Kidney tubule cell (primary cell): ENCODE measurements around the gene ACAN.

Experiments used
- DNase-seq: peaks from one replicate; pipeline ENCODE4 v3.0.0-alpha.2; 2018; ENCODE audit warnings: low spot score

ACAN gene

DNA sequence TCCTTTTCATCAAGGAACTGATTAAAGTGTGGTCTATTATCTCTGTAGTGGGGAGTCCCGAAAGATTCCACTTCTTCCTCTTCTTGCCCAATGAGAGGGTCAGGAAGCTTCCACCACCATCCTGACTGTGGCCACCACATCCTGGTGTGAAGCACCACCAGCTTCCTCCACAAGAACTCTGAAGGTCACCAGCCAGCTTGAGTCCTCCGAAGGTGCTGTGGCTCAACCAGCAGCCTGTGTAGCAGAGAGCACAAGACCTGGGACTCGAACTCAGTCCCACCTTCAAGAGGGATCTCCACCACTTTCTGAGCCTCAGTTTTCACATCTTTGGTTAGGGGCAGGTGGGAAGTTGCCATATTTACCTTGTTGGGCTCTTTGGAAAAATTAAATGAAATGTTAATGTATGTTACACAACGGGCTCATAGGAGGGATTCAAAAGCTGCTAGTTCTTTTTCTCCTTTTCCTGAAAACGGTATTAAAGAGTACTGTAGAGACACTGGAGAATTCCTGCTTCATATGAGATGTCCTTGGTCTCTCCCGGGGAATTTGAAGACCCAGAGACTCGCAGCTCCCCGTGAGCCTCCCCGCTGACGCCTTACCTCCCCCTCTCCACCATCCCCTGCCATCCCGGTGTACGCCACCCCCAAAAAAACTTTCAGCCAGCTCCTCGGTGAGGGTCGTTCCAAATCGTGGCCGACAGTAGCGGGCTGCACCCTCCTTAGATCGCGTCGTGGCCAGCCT, 816 bp upstream of the ACAN start:
- DNase-seq: no peak

DNA sequence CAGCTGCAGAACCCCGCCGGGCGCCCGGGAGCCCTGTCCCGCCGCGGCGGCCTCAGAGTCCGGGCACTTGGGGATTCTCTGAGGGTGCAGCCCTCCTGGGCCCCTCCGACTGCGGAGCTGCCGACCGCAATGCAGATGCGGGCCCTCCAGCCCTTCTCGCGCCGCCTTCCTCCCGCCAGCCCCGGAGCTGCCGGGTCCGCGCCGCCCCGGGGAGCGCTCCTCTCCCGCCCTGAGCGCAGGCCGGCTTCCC, 320 bp upstream of the ACAN start:
- DNase-seq: no peak

DNA sequence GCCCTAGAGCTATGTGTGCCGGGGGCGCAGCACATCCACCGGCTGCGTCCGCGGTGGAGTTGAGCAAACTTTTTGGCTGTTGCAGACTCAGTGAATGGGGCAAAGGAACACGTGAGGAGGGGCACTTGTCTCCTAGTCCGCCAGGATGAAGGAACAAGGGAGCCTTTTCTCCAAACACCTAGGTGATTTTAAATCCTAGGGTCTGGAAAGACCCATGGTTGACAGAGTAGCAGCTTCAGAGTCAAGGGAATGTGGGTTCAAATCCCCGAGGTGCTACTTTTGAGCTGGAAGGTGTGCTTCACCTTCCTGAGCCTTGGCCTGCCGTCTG, 648 bp downstream of the ACAN start:
- DNase-seq: no peak

DNA sequence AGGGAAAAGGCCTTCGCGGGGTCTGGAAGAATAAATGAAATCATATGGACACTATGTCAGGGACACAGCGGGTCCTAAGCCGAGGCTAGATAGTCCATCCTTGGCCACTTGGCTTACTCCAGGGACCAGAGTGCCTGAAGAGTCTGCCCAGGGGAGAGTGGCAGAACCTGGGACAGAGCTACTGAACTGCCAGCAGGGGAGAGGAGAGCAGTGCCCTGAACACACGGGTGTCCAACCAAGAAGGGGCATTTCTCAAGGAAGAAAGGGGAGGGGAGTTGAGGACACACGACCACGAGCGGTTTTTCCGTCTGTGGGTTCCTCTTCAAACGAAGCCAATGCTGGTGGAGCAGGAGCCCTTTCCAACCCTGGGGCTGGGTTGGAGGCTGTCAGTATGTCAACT, 1.0 kb downstream of the ACAN start:
- no peak for DNase-seq

DNA sequence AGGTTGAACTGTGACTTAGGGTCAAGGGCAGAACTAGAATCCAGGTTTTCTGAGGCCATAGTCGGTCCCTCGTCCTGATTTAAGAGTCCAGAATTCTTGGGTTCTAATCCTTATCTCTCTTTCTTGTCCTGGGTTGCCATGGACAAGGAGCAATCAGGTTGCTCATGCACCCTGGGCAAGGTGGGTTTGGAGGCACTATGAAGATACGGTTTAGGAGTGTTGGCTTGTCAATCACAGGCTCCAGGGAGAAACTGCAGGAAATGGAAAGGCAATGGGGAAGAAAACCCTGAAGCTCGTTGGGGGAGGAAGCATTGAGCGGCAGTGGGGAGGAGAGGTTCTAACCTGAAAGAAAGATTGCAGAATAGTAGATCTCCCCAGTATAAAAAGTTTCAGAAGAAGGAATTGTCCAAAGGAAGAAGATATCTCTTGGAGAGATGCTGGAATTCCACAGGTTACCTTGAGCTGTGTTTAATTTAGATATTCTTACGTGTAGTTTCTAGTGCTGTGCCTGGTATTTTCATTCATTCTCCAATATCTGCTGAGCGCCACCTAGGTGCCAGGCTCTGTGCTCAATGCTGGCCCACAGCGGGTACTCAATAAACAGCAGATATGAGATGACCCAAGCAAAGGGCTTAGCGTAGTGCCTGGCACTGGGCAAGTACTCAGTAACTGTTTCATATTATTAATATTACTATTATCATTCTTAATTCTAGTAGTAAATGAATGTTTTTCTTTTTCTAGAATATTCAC, 2.0 kb downstream of the ACAN start:
- DNase-seq: no peak

DNA sequence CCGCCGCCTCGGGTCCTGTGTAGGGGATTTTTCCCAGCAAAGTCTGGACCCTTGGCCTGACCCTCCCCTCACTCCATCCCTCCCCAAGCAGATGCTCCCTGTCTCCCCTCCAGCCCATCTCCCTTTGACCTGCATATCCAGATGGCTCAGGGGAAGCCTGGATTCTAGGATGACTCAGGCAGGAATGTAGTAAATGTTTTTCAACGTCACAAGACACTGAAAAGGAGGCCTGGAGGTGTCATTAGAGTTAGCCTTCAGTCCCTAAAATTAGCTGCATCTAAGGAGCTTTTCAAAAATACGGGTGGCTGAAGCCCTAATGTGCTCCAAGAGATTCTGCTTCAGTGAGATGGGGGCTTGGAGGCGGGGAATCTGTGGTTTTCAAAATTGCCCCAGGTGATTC, 7.2 kb downstream of the ACAN start:
- DNase-seq: peak; percentile 20

DNA sequence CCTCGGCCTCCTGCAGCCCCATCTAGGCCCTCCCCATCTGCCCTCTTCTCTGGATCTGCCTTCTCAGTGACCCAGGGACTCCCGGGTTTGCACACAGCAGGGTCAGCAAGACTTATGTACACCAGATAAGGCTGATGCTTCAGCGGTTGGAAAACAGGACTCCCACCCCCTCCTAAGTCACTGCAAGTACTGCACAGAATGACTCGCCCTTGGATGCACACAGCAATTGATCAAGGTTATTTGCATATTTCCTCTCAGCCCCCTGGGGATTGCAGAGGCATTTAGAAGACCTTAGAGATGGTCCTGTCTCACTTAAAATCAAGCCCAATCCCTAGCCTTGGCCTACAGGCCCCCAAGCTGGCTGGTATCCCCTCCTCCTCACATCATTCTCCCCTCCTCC, 8.9 kb downstream of the ACAN start:
- DNase-seq: no peak

DNA sequence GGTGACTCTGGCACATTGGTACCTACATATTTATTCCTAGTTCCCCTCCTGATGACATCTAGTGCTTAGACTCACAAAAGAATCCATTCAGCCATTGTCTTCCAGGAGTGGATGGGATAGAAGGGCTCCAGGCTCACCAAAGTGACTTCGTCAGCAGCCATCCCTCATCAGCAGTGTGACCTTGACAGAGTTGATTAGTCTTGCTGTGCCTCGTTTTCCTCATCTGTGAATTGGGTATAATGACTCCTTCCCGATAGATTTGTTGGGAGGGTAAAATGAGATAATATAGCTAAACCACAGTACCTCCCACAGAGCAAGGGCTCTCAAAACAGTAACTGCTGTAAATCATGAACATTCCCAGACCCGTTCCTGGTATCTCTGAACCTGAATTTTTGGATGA, 10.7 kb downstream of the ACAN start:
- DNase-seq: no peak

DNA sequence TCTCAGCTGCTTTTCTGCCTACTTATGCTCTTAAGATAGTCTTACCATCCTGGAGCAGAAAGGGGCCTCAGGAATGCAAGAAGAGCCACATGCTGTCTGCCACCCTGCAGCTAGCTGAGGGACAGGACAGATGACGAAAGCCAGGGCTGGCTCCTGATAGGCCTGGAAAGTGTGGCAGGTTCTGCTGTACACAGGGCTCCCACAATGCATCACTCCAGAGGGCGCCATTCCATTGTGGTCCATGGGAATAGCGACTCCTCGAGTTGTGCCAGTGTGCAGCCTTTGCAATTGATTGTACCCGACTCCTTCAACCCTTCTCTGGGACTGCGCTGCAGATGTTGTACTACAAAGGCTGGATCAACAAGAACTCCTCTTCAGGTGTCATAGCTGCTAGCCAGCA, 11.2 kb downstream of the ACAN start:
- DNase-seq: no peak

DNA sequence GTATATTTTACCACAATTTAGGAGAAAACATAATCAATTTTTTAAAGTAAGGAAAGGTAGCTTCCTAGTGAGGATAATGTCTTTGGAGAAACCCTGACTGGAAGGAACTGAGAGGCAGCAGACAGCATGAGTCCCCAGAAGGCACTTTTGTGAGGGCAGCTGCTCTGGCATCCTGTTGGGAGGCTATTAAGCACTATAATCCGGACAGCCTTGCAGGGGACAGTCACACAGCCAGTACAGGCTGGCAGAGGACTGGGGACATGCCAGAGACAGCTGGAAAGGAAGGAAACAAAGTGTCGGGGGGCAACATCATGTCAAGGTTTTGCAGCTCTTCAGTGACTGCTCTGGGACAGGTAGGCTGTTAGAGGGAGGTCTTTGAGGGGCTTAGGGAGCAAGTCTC, 15.7 kb downstream of the ACAN start:
- no peak for DNase-seq

DNA sequence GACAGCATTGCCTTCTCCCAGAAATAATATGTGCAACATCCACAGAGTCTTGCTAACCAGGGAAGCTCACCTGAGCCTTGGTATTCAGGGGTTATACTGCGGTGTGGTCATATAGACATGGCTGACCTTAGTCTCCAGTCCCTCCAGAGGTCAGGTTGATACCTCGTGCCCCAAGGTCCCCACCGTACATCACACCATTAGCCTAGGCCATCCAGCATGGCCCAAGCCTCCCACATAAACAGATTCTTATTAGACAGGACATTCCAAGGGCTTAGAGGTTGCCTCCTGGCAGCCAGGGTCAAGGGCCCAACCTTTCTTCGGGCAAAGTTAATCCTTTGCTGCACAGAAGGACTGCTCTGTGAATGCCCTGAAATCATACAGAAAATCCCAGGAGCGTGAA, 18.8 kb downstream of the ACAN start:
- DNase-seq: no peak

DNA sequence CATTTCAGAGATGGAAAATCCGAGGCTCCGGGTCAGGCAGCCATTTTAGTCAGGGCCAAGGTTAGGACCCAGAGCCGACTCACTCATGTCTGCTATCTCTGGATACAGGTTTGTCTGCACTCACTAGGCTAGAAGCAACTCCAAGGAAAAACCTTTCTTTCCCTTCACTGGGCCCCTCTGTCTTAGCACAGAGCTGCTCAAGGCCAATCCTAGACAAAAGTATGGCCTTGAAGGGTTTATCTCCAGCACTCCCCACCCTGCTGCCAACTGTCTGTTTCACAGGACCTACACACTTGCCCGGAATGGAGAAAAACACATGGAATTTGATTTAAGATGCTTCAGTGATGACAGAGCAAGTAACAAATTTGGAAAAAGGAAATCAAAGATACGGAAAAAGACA, 25.6 kb downstream of the ACAN start:
- no peak for DNase-seq

DNA sequence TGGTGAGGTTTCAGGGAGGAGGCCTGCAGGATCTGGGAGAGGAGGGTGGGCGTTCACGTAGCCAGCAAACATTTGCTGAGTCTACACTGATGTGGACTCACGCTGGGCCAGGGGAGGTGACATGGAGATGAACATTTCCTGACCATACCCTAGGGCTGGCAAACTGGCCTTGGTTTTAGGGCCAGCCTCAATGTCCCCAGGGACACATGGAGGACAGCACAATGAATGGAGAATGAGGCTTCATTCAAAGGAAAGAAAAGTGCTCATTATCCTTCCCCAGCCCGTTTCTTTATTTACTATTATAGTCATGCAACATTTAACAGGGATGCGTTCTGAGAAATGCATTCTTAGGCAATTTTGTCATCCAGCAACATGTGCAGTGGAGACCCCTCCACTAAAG, 26.8 kb downstream of the ACAN start:
- DNase-seq: no peak

DNA sequence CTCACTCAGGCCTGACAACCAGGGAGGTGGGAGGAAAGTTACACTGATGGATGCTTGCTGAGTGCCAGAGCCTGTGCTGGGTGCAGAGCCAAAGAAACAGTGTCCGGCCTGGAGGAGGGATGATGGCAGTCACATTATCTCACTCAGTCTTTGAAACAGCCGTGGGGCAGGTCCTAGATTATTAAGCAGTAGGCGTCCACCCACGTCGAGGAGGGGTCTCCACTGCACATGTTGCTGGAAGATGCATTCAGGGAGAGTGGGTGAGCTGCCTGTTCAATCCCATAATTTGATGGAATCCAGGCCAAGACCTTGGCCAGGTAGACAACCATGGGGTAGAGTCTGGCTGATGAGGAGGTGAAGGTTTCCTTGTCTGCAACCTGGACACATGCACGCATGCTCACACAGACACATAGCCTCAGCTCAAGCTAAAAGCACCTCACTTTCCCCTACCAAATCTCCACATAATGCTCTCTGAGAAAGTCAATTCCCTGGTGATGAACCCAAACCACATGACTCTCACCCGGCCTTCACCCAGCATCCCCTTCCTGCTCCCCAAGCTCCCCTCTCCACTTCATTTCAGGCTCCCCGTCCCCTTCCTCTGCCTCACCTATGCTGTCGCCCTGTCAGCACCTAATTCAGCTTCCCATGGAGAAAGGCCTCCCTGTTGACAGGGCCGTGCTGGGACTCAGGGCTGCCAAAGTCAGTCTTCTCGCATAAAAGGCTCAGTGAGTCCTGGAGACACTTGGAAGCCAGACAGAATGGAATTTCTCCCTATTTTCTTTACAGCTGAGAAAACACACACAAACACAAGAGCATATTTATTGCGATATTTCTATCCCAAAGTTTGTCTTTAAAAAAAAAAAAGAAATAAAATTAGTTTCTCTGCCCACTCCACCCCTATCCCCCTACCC, 29.8 kb downstream of the ACAN start:
- DNase-seq: no peak

DNA sequence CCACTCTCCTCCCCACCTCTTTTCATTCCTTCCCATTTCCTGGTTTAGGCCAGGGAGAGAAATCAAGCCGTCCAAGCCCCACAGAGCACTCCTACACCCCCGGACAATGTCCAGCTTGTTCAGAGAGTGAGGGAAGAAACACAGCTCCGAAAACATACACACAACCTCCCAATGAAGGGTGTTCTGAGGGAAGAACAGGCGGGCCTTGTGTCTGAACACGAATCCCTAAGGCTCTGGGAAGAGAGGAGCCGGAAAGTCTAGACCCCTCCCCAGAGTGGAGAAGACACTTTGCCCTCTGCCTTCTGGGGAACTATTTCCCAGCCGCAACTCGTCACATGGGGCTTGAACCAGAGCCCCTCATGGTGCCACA, 30.5 kb downstream of the ACAN start:
- DNase-seq: no peak

DNA sequence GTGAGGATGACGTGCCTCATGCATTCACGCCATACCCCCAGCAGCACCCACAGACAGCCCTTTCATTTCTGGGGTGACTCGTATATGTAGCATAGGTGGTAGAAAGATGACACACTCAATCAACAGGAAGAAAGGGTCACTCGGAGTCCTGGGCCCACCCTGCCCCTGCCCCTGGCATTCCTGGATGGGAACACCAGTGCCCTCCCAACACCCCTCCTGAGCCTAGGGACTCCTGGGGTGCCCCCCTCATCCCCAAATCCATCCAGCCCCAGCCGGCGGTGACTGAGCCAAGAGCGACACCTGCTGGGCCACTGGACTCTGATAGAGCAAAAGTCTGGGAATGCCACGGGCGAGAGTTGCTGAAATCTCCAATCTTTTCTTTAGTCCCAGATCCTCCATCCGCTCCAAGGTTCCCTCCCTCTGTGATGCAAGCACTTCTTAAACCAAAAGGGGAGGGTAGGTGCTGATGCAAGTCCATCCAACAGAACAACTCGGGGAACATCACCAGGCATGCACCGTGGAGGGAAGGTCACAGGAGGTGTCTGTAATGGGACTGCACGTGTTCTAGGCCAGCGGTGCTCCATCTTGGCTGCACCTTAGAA, 31.1 kb downstream of the ACAN start:
- peak; percentile 54 for DNase-seq

DNA sequence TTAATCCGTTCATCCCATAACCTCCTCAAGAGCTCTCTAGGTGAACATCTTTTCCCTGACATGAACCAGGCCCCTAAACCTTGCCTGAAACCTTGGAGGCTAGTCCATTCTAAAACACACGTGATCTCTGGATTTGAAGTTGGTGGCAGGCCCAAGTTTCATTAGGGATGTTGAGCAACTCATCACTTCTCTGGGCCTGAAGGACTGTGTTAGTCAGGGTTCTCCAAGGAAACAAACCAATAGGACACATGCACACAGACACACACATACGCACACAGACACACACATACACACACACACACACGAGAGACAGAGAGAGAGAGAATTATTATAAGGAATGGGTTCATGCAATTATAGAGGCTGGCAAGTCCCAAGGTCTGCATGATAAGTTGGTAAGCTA, 31.9 kb downstream of the ACAN start:
- DNase-seq: no peak

DNA sequence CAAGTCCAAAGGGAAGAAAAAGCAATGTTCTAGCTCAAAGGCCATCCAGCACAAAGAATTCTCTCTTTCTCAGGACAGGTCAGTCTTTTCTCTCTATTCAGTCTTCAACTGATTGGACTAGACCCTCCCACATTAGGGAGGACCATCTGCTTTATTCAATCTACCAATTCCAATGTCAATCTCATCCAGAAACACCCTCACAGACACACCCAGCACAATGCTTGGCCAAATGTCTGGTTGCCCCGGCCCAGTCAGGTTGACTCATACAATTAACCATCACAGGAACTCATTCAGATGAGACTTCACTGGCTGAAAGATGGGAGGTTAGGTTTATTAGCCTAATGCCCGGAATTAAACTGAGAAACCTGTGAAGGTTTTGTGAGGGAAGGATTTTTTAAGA, 32.4 kb downstream of the ACAN start:
- peak; percentile 44 for DNase-seq

DNA sequence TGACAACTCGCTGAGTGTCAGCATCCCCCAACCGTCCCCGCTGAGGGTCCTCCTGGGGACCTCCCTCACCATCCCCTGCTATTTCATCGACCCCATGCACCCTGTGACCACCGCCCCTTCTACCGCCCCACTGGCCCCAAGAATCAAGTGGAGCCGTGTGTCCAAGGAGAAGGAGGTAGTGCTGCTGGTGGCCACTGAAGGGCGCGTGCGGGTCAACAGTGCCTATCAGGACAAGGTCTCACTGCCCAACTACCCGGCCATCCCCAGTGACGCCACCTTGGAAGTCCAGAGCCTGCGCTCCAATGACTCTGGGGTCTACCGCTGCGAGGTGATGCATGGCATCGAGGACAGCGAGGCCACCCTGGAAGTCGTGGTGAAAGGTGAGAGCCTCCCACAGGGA, 35.4 kb downstream of the ACAN start:
- no peak for DNase-seq

DNA sequence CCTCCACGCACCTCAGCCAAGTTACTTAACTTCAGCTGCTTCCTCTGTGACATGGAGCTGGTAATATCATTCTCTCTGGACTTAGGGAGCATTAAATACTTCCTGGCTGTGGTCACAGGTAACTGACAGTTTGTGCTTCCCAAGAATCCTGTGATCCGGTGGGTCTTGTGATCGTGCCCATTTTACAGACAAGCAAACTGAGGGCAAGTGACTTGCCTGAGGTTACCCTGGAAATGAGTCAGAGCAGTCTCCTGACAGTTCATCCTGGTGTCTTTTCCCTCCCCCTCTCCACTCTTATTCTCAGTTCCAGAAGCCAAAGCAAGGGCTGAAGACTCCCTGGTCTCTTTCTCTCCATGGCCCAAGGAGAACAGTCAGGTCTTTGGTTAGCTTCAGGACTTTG, 35.9 kb downstream of the ACAN start:
- DNase-seq: no peak

DNA sequence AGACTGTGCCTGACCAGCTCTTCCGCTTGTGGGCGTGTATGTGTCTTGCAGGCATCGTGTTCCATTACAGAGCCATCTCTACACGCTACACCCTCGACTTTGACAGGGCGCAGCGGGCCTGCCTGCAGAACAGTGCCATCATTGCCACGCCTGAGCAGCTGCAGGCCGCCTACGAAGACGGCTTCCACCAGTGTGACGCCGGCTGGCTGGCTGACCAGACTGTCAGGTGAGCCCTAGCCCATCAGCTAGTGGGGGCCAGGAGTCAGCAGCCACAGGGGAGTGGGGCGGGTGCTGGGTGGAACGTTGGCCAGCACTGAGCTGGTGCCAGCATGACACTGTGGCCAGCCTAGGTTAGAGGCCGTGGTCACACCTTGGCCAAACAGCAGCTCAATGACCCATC, 36.7 kb downstream of the ACAN start:
- DNase-seq: no peak

DNA sequence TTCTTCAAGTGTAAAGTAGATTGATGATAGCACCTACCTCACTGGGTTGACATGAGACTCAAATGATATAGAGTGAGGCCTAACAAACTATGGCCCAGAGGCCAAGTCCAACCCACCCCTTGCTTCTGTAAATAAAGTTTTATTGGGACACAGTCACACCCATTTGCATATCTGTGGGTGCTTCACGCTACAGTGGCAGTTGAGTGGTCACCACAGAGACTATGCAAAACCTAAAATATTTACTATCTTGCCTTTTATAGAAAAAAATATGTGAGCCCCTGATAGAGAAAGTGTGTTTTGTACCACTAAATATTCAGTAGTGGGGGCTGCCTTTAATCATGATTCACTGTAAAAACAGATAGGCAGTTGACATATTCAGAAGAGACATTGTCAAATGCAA, 38.0 kb downstream of the ACAN start:
- no peak for DNase-seq

DNA sequence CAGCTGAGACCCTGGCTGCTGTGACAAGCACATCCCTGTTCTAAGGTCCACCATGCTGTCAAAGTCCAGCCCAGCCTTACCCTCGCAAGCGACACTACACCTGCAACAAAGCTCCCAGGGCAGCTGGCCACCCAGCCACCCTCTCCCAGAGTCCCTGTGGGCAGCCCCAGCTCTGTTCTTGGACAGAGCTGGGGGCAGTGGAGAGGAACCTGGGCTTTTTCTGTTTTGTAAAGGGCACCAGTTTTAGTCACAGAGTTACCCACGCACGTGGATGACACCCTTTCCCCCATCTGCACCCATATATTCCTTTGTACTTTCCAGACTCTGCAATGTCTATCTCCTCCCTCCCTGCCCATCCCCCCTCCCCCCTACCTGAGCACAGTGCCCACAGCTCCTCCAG, 38.9 kb downstream of the ACAN start:
- DNase-seq: no peak
